NT2/D1 (cell line): ENCODE results near the gene SLC25A1.

Source experiments
- DNase-seq: peaks from one replicate; pipeline ENCODE4 v3.0.0-alpha.2; 2011; ENCODE audit warnings: low read depth, low spot score
- H3K27me3 ChIP-seq: 2 replicates; pipeline ENCODE4 v1.6.0; 2011; ENCODE audit warnings: mild to moderate bottlenecking; ENCODE audit not compliant: insufficient read length, insufficient read depth
- H3K36me3 ChIP-seq: 2 replicates; pipeline ENCODE4 v1.6.1; 2011; ENCODE audit warnings: mild to moderate bottlenecking, low read length, mixed read lengths; ENCODE audit not compliant: insufficient read depth, insufficient read length
- H3K4me1 ChIP-seq: 2 replicates; pipeline ENCODE4 v1.5.1; 2011; ENCODE audit not compliant: insufficient read depth, insufficient read length
- H3K4me3 ChIP-seq: 2 replicates; pipeline ENCODE4 v1.5.1; 2011; ENCODE audit warnings: low read depth; ENCODE audit not compliant: insufficient read length
- H3K9ac ChIP-seq: 2 replicates; pipeline ENCODE4 v1.6.0; 2011; ENCODE audit warnings: low read depth; ENCODE audit not compliant: insufficient read length
- H3K9me3 ChIP-seq: 2 replicates; pipeline ENCODE4 v1.5.1; 2011; ENCODE audit warnings: mild to moderate bottlenecking, low read length; ENCODE audit not compliant: insufficient read depth
- SUZ12 ChIP-seq: IDR thresholded peaks from 2 replicates; pipeline ENCODE4 v1.6.1; 2011; ENCODE audit not compliant: insufficient read length, insufficient read depth; ENCODE audit errors: extremely low read depth
- YY1 ChIP-seq: IDR thresholded peaks from 2 replicates; pipeline ENCODE4 v1.6.1; 2011; ENCODE audit not compliant: insufficient read length, insufficient read depth
- ZNF274 ChIP-seq: IDR thresholded peaks from 2 replicates; pipeline ENCODE4 v1.6.1; 2011; ENCODE audit warnings: mild to moderate bottlenecking, low read depth, low read length

SLC25A1 gene

DNA sequence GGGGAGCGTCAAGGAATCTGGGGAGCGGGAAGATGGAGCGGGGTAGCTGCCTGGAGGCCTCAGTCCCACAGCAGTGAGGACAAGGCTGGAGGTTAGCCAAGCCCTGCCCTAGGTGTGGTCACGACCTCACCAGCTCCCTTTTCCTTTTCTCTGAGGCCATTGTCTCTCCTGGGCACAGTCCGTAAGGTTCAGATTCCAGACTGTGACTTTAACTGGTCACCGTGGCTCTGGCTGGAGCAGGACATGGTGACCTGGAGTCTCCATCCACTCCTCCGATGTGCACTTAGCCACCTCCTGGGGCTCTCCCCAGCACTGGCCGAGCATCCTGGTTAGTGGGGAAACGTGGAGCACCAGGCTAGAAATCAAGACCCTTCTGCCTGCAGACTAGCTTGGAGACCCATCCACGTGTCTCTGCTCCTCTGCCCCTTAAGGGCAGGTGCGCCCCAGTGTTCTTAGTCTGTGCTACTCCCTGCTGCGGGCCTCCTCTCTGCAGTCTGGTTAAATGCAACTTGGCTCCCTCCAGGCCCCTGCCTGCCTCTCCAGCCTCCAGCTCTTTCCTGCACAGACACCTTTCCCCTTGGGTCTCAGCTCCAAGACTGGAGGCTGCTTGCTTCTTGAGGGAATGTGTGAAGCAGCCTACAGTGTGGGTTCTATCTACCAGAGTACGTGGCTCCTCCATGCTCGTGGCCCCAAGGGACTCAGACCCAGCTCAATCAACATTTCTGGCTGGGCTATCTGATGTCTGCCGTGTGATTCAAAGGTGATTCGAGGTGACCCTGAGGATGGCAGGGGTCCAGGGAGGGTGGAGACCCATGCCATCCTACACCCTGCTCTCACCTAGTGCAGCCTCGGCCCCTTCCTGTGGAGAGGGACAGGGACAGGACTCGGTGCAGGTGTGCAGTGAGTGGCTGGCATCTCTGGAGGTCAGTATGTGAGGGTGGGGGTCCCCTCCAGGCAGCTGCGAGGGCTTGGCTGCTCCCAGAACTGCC is 5.2 kb downstream of the SLC25A1 start:
- TF ChIP-seq SUZ12 (no peak), YY1 (no peak), ZNF274 (no peak)
- no peak for DNase-seq
- peaks cover 45% of the 10 kb centered on the region for H3K4me1 ChIP-seq
- H3K36me3 ChIP-seq: peaks cover 45% of the 10 kb centered on the region
- H3K4me3 ChIP-seq: peak overlapping the region; percentile 94
- peak overlapping the region; percentile 91 for H3K9ac ChIP-seq
- H3K9me3 ChIP-seq: no peaks in the 10 kb centered on the region
- H3K27me3 ChIP-seq: peaks cover 28% of the 10 kb centered on the region

DNA sequence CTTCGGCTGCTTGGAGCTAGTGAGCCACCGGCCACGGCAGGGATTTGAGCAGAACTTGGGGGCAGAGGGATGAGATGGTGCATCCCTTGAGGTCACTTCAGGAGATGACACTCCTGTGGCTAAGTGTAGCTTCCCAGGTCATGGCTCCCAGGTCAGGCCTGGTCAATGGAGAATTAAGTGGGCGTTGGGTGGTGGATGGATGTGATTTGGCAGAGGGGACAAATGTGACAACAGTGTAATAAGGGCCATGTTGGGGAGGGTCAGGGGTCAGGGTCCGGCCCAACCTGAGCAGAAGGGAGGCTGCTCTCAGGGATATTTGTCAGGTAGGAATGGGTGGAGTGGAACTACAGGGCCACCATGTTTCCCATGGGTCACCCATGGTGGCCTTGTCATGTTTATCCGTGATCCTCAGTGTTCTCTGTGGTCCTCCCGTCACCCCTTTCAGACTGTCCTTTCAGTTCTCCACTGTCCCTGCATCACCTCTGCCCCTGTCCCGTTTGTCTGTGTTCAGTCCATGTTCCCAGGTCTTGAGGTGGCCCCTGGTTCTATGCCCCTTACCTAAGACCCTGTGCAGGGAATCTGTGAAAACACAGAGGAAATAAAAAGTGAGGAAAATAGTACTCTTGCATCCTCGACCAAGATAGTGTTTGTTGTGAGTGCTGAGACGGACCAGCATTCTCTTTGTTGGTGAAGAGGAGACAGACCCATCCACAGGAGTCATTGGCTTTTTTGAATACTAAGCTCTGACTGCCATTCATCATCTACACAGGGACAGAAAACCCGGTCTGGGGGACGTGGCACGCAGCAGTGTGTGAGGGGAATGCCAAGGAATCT is 6.1 kb downstream of the SLC25A1 start:
- TF ChIP-seq ZNF274 (no peak), SUZ12 (no peak), YY1 (no peak)
- peaks cover 37% of the 10 kb centered on the region for H3K27me3 ChIP-seq
- peak overlapping the region; percentile 91 for H3K9ac ChIP-seq
- H3K4me1 ChIP-seq: peaks cover 43% of the 10 kb centered on the region
- no peak for DNase-seq
- peaks cover 45% of the 10 kb centered on the region for H3K36me3 ChIP-seq
- no peaks in the 10 kb centered on the region for H3K9me3 ChIP-seq
- peak overlapping the region; percentile 94 for H3K4me3 ChIP-seq

DNA sequence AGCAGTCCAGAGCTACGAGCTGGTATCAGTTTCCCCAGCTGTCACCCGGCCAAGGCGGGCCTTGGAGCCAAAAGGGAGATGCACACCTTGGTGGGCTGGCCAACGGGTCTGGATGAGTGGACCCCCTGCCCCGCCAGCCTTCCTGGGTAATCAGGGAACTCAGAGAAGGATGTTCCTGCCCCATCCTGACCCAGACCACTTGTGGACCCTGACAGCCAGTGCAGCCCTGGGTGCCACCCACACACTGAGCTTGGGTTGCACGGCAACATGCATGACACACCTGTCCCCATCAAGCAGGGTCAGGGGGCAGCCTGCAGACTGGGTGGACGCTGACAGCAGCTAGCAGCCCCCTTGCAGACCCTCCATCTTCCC is 8.6 kb downstream of the SLC25A1 start:
- peaks cover 27% of the 10 kb centered on the region for H3K4me1 ChIP-seq
- TF ChIP-seq SUZ12 (no peak), YY1 (no peak), ZNF274 (no peak)
- H3K9me3 ChIP-seq: no peaks in the 10 kb centered on the region
- H3K4me3 ChIP-seq: no peak overlapping the region
- peaks cover 46% of the 10 kb centered on the region for H3K27me3 ChIP-seq
- no peak for DNase-seq
- peak overlapping the region; percentile 61 for H3K9ac ChIP-seq
- H3K36me3 ChIP-seq: peaks cover 25% of the 10 kb centered on the region

DNA sequence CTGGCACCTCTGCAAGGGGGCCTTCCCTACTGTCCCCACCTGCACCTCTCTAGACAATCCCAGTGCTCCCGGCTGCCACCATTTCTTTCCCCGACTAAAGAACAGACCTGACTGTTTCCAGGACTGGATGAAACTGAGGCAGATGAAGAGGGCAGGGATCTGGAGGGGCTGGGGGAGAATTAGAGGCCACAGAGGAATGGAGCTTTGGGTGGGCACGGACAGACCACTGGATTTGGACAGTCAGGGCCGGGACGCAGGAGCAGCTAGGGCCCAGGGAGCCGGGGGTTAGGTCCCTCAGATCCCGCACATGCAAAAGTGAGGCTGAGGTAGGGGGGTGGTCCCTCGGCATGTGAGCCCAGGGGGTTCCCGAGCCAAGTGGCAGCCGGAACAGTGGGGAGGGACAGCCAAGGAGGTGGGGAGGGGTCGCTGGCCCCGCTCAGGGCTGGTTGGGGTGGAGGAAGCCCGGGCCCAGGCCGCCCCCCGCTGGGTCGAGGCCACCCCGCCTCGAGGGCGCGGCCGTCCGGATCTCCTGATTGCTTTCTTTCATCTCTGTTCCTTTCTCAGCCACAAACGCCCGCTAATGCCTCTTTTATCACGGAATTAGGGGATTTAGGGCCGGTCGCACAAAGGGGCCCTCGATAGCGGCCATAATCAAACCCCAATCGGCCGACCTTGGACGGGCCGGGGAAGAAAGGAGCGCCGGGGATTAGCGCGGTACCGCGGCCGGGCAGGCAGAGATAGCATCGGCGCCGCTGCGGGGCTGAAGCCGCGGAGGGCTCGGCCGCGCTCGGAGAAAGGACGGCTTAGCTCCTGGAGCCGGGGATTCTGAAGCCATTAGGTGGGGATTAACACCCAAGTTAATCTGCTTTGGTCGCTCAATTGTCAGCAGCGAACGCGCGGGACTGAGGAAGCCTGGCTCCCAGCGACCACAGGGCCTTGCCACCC is 9.3 kb downstream of the SLC25A1 start:
- H3K9ac ChIP-seq: peak overlapping the region; percentile 17
- peaks cover 46% of the 10 kb centered on the region for H3K27me3 ChIP-seq
- H3K4me3 ChIP-seq: peak overlapping the region; percentile 6
- peaks cover 24% of the 10 kb centered on the region for H3K4me1 ChIP-seq
- no peak for DNase-seq
- TF ChIP-seq YY1 (no peak), SUZ12 (no peak), ZNF274 (no peak)
- peaks cover 23% of the 10 kb centered on the region for H3K36me3 ChIP-seq
- H3K9me3 ChIP-seq: no peaks in the 10 kb centered on the region

DNA sequence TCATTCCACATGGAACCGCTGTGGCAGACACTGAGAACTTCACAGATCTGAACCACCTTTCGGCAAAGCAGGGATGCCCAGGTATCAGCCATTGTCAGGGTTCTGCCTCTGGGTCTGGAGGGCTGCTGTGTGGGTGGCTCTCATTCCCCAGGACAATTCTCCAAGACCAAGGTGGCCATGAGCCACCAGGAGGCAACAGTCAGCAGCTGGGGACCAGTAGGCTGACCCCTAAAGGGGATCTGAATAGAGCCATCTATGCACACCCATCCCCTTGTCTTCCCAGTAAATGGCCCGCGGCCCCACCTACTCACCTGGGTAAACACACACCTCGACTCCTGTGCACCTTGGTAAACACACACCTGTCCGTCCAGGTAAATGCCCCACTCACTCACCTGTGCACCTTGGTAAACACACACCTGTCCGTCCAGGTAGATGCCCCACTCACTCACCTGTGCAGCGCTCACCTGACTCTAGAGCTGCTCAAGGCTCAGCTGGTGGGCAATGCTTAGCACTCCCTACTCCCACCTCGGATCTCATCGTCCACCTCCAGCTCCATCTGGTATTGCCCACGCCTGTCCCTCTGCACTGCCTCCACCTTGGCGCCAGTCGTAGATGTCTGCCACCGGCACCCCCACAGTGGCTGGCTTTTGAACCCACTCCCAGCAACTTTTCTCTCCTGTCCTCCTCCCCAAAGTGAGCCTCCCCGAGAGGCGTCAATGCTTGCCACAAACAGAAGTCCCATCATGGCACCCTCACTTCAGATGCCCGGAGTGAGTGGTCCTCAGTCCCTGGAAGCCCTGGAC is 10.2 kb downstream of the SLC25A1 start:
- no peak for TF ChIP-seq YY1
- no peak for TF ChIP-seq SUZ12
- no peak for TF ChIP-seq ZNF274
- Histone ChIP-seq H3K27me3 (peaks cover 46% of the 10 kb centered on the region), H3K9ac (no peak overlapping the region), H3K4me1 (peaks cover 17% of the 10 kb centered on the region), H3K9me3 (no peaks in the 10 kb centered on the region), H3K36me3 (peaks cover 13% of the 10 kb centered on the region), H3K4me3 (no peak overlapping the region)
- DNase-seq: no peak
